PC-3 (cell line): ENCODE data around the gene DIP2C.

ENCODE experiments used
- CTCF ChIP-seq: fragments of 300-600 bp; sonication (generic); conservative IDR thresholded peaks from 2 replicates; pipeline ENCODE4 v1.5.1; 2017; ENCODE audit warnings: antibody characterized with exemption, low read depth, mild to moderate bottlenecking, low read length
- EZH2phosphoT487 ChIP-seq: fragments of 300-600 bp; sonication (generic); IDR thresholded peaks from 2 replicates; pipeline ENCODE4 v1.6.1; 2018; ENCODE audit warnings: mild to moderate bottlenecking, antibody characterized with exemption, low read length, borderline replicate concordance

GRCh38 chr10:581776-582330 is 107.6 kb downstream of the DIP2C start:
- TF ChIP-seq CTCF (no peak), EZH2phosphoT487 (no peak)
